H1 (cell line): ENCODE measurements around the gene SH3YL1. TPM values are rescaled to one million over a fixed set of nuclear protein-coding genes. Genes with fewer than 3 reads are reported as not detected.
A peak's percentile ranks its signal among the peaks of the same experiment; 100 is the strongest.

Experiments
- CTCF ChIA-PET: fragments of 300-600 bp; sonication (Branson Sonifier 250); formaldehyde crosslinking; loops from one replicate; lab custom pipeline; 2021; ENCODE audit not compliant: partially characterized antibody; lab: Charles Lee
- POLR2A ChIA-PET: fragments of 300-600 bp; sonication (Branson Sonifier 250); formaldehyde crosslinking; loops from one replicate; lab custom pipeline; 2021; ENCODE audit warnings: inconsistent platforms; ENCODE audit not compliant: partially characterized antibody; lab: Charles Lee
- DNase-seq, 2 experiments: peaks; one replicate each; pipeline versions ENCODE4 v3.0.0 to v3.0.0-alpha.2; 2010 to 2022; ENCODE audit warnings: low spot score in 2 of 2, low read depth in 1 of 2, mixed read lengths in 1 of 2
- FAIRE-seq: peaks from 2 replicates; lab custom pipeline; 2011; peaks lifted over from hg19 to GRCh38; lab: Jason Lieb, UNC
- H2AFZ ChIP-seq: 2 replicates; pipeline ENCODE4 v1.8.1; 2012; ENCODE audit warnings: low read length, inconsistent platforms
- H2AK5ac ChIP-seq: 2 replicates; pipeline ENCODE4 v1.6.1; 2013; ENCODE audit warnings: low read depth, low read length
- H2BK120ac ChIP-seq: replicated peaks from 2 replicates; pipeline ENCODE3; 2013; ENCODE audit warnings: low read depth, low read length, inconsistent platforms
- H2BK12ac ChIP-seq: 2 replicates; pipeline ENCODE4 v1.6.1; 2013; ENCODE audit warnings: low read depth, low read length
- H2BK15ac ChIP-seq: 2 replicates; pipeline ENCODE4 v1.6.1; 2013; ENCODE audit warnings: low read length
- H2BK20ac ChIP-seq: 2 replicates; pipeline ENCODE4 v1.6.1; 2013; ENCODE audit warnings: low read length
- H2BK5ac ChIP-seq: 2 replicates; pipeline ENCODE4 v1.6.1; 2013; ENCODE audit warnings: low read depth, low read length
- H3K14ac ChIP-seq: 2 replicates; pipeline ENCODE4 v1.6.1; 2013; ENCODE audit warnings: inconsistent platforms; ENCODE audit not compliant: insufficient read length
- H3K18ac ChIP-seq: 2 replicates; pipeline ENCODE4 v1.6.1; 2013; ENCODE audit warnings: low read length; ENCODE audit errors: extremely low read depth
- H3K23ac ChIP-seq: 2 replicates; pipeline ENCODE4 v1.6.1; 2013; ENCODE audit warnings: inconsistent platforms; ENCODE audit not compliant: insufficient read length
- H3K23me2 ChIP-seq: 2 replicates; pipeline ENCODE4 v1.6.1; 2013; ENCODE audit warnings: low read depth, low read length
- H3K27ac ChIP-seq: 2 replicates; pipeline ENCODE4 v1.6.1; 2011; ENCODE audit warnings: low read depth, low read length, inconsistent platforms
- H3K27me3 ChIP-seq, 4 experiments: replicated peaks in 1 of 4; 1 replicate in 1 of 4; 2 replicates in 3 of 4; pipeline versions ENCODE4 v1.6.1 to v1.8.1; 2011 to 2013; ENCODE audit warnings: low read length in 3 of 4, mild to moderate bottlenecking in 3 of 4, inconsistent platforms in 2 of 4, mixed read lengths in 2 of 4, moderate library complexity in 1 of 4; ENCODE audit not compliant: control insufficient read depth in 3 of 4, insufficient read depth in 3 of 4; ENCODE audit errors: extremely low read depth in 1 of 4
- H3K36me3 ChIP-seq, 4 experiments: 2 replicates each; pipeline versions ENCODE4 v1.6.1 to v1.8.1; 2011 to 2013; ENCODE audit warnings: mild to moderate bottlenecking in 4 of 4, low read length in 3 of 4, moderate library complexity in 2 of 4, control low read depth in 1 of 4, inconsistent platforms in 1 of 4; ENCODE audit not compliant: insufficient read depth in 4 of 4, control insufficient read depth in 2 of 4
- H3K4ac ChIP-seq: replicated peaks from 2 replicates; pipeline ENCODE3; 2013; ENCODE audit warnings: low read length, low read depth, mixed read lengths, inconsistent platforms; ENCODE audit not compliant: insufficient read length
- H3K4me1 ChIP-seq, 4 experiments: replicated peaks in 1 of 4; 1 replicate in 1 of 4; 2 replicates in 3 of 4; pipeline versions ENCODE4 v1.6.1 to v1.8.1; 2011 to 2013; ENCODE audit warnings: low read length in 3 of 4, inconsistent platforms in 2 of 4, mixed read lengths in 1 of 4; ENCODE audit not compliant: insufficient read depth in 4 of 4, control insufficient read depth in 3 of 4
- H3K4me2 ChIP-seq, 2 experiments: 2 replicates each; pipeline versions ENCODE4 v1.6.1 to v1.8.1; 2011 to 2013; ENCODE audit warnings: low read depth in 2 of 2, low read length in 2 of 2, control low read depth in 1 of 2, inconsistent platforms in 1 of 2, mild to moderate bottlenecking in 1 of 2; ENCODE audit not compliant: insufficient read depth in 1 of 2
- H3K4me3 ChIP-seq, 4 experiments: fragments of 200-600, 300-600 bp in 1 of 4; sonication (generic), shearing (Covaris generic), sonication (Bioruptor Twin) in 1 of 4; 2 replicates each; pipeline versions ENCODE4 v1.5.1 to v1.8.1; 2011 to 2016; ENCODE audit warnings: low read length in 4 of 4, low read depth in 3 of 4, control low read depth in 2 of 4, inconsistent platforms in 2 of 4, mild to moderate bottlenecking in 2 of 4, mixed read lengths in 1 of 4, moderate library complexity in 1 of 4; ENCODE audit not compliant: insufficient read depth in 2 of 4; ENCODE audit errors: extremely low read depth in 1 of 4
- H3K56ac ChIP-seq: replicated peaks from 2 replicates; pipeline ENCODE3; 2013; ENCODE audit warnings: low read depth, mild to moderate bottlenecking, mixed read lengths, low read length, inconsistent platforms; ENCODE audit not compliant: insufficient read length
- H3K79me1 ChIP-seq: 2 replicates; pipeline ENCODE4 v1.6.1; 2013; ENCODE audit warnings: low read depth, low read length, control low read depth
- H3K79me2 ChIP-seq, 2 experiments: 2 replicates each; pipeline versions ENCODE4 v1.6.1 to v1.8.1; 2012 to 2013; ENCODE audit warnings: low read length in 2 of 2, mild to moderate bottlenecking in 2 of 2, inconsistent platforms in 1 of 2; ENCODE audit not compliant: insufficient read depth in 2 of 2, control insufficient read depth in 1 of 2
- H3K9ac ChIP-seq, 4 experiments: replicated peaks in 1 of 4; 1 replicate in 1 of 4; 2 replicates in 3 of 4; pipeline versions ENCODE4 v1.6.1 to v1.8.1; 2011 to 2013; ENCODE audit warnings: low read depth in 3 of 4, low read length in 3 of 4, control low read depth in 2 of 4, mild to moderate bottlenecking in 2 of 4, moderate library complexity in 2 of 4, inconsistent platforms in 1 of 4; ENCODE audit errors: extremely low read depth in 1 of 4
- H3K9me3 ChIP-seq, 2 experiments: 2 replicates each; pipeline versions ENCODE4 v1.6.1 to v1.8.1; 2012 to 2013; ENCODE audit warnings: mild to moderate bottlenecking in 2 of 2, moderate library complexity in 2 of 2, control low read depth in 1 of 2, inconsistent platforms in 1 of 2, low read depth in 1 of 2, low read length in 1 of 2, mixed read lengths in 1 of 2; ENCODE audit not compliant: insufficient read depth in 2 of 2
- H4K20me1 ChIP-seq, 2 experiments: replicated peaks in 1 of 2; 2 replicates each; pipeline versions ENCODE3 to v1.8.1; 2011 to 2013; ENCODE audit warnings: inconsistent platforms in 2 of 2, low read length in 2 of 2, mild to moderate bottlenecking in 1 of 2; ENCODE audit not compliant: insufficient read depth in 2 of 2, control insufficient read depth in 1 of 2
- H4K5ac ChIP-seq: 2 replicates; pipeline ENCODE4 v1.6.1; 2013; ENCODE audit warnings: low read length, low read depth, mixed read lengths, inconsistent platforms; ENCODE audit not compliant: insufficient read length
- H4K8ac ChIP-seq: 2 replicates; pipeline ENCODE4 v1.8.0; 2013; ENCODE audit warnings: mild to moderate bottlenecking, moderate library complexity, low read length, inconsistent platforms; ENCODE audit not compliant: insufficient read depth; ENCODE audit errors: extremely low read depth
- H4K91ac ChIP-seq: replicated peaks from 2 replicates; pipeline ENCODE3; 2013; ENCODE audit warnings: low read length, mixed read lengths, inconsistent platforms; ENCODE audit not compliant: insufficient read length
- BRCA1 ChIP-seq: IDR thresholded peaks from 2 replicates; pipeline ENCODE4 v1.6.1; 2012; ENCODE audit warnings: low read depth, low read length, improper control_type of control experiment
- CHD1 ChIP-seq: IDR thresholded peaks from 2 replicates; pipeline ENCODE4 v1.6.1; 2012; ENCODE audit warnings: low read depth, low read length, improper control_type of control experiment
- FOSL1 ChIP-seq: IDR thresholded peaks from 2 replicates; pipeline ENCODE4 v1.6.1; 2011; ENCODE audit warnings: mild to moderate bottlenecking, low read depth, low read length, moderate library complexity; ENCODE audit not compliant: insufficient read depth
- HDAC2 ChIP-seq, 2 experiments: fragments of 300-600 bp in 1 of 2; sonication (generic) in 1 of 2; IDR thresholded peaks; 2 replicates each; pipeline ENCODE4 v1.6.1; 2011 to 2012; ENCODE audit warnings: low read depth in 2 of 2, low read length in 2 of 2, mild to moderate bottlenecking in 2 of 2, moderate library complexity in 2 of 2, borderline replicate concordance in 1 of 2, inconsistent platforms in 1 of 2
- JUN ChIP-seq: IDR thresholded peaks from 2 replicates; pipeline ENCODE4 v1.6.1; 2011; ENCODE audit warnings: low read depth, mild to moderate bottlenecking, improper control_type of control experiment, low read length
- KDM1A ChIP-seq: fragments of 200-600, 300-600 bp; sonication (generic); IDR thresholded peaks from 2 replicates; pipeline ENCODE4 v1.7.1; 2016; ENCODE audit warnings: mild to moderate bottlenecking, low read length, borderline replicate concordance
- NANOG ChIP-seq: IDR thresholded peaks from 2 replicates; pipeline ENCODE4 v1.6.1; 2011; ENCODE audit warnings: low read length, low read depth, mild to moderate bottlenecking, inconsistent platforms; ENCODE audit not compliant: insufficient read depth, poor library complexity, severe bottlenecking
- POLR2AphosphoS5 ChIP-seq: IDR thresholded peaks from 2 replicates; pipeline ENCODE4 v1.6.1; 2011; ENCODE audit warnings: low read depth, low read length
- SIN3A ChIP-seq, 2 experiments: IDR thresholded peaks in 1 of 2; conservative IDR thresholded peaks in 1 of 2; 2 replicates each; pipeline ENCODE4 v1.6.1; 2011 to 2012; ENCODE audit warnings: low read length in 2 of 2, improper control_type of control experiment in 1 of 2, low read depth in 1 of 2, mild to moderate bottlenecking in 1 of 2
- WGBS, 2 experiments: shearing (Covaris generic) in 1 of 2; methylation state at CpG; one replicate each; pipeline versions ENCODE4 v1.1.6 to v1.1.7; 2013 to 2015; ENCODE audit warnings: low lambda C conversion rate in 2 of 2, mixed read lengths in 2 of 2, inconsistent platforms in 1 of 2, low coverage in 1 of 2, missing lambda C conversion rate in 1 of 2; ENCODE audit not compliant: insufficient replicate concordance in 2 of 2, insufficient coverage in 1 of 2, insufficient read length in 1 of 2; ENCODE audit errors: extremely low coverage in 1 of 2, missing lambda C conversion rate in 1 of 2; 5-methylcytosine and 5-hydroxymethylcytosine counted together
- polyA plus RNA-seq, 7 experiments: library from polyadenylated mRNA; depleted of rRNA in 3 of 7; stranded (reverse) in 5 of 7; unstranded in 2 of 7; fragments of >200 nt in 5 of 7; fragments of 200-250 nt in 2 of 7; gene quantifications; 1 replicate in 5 of 7; 2 replicates in 1 of 7; 4 replicates in 1 of 7; pipeline versions ENCODE4 v1.2.1 to v1.2.3, GENCODE V29; 2011 to 2013; ENCODE audit warnings: missing spikeins in 2 of 7, mixed read lengths in 2 of 7
- total RNA-seq: library from RNA; stranded (reverse); fragmentation: NEBNext Ultra II Directional; extraction: Animal tissue kit (Norgen Biotek cat#: 25700); gene quantifications from 2 replicates; pipeline ENCODE4 v1.2.1, GENCODE V29; 2021
- TF ChIP-seq, protein P1 (sequence below): IDR thresholded peaks from 2 replicates; pipeline ENCODE4 v1.6.1; 2011; ENCODE audit warnings: low read length, improper control_type of control experiment

Gene SH3YL1
- total and polyA plus RNA-seq, 2 of the 8 experiments (the other 6 are each of a cell fraction or from before 2014, with no cell fraction given): 13.6 to 37.2 TPM

DNA sequence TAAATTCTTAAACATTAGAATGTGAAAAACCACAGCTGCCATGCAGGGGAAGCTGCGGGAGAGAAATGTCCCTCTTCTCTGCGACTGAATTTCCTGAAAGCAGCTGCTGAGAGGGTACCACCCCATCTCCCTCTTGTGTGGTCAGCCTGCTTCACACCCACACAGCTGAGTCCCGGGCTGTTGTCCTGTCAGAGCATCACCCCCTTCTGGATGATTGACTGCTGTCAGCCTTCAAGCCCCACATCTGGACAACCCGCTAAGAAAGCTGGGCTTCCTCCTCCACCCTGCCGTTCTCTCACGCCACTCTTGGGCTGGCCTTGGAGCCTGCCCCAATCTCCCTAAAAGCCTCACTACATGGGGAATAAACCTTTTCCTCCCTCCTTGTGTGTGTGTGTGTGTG, 26.0 kb downstream of the SH3YL1 start:
- H3K36me3 ChIP-seq: peaks cover 0 to 5% (median 0%) of the 10 kb centered on the region in 4 experiments; a peak in 1 of 8 replicates
- WGBS, 2 experiments: 88% methylated on average over 6 of the region's 6 CpGs; no CpG with 5 or more reads in 1 of the 2 experiments
- no peaks in the 10 kb centered on the region for H3K23me2 ChIP-seq
- no peaks in the 10 kb centered on the region; the same call in 1 of the 2 replicates for H3K79me1 ChIP-seq
- TF ChIP-seq NANOG: no peak
- no peak for TF ChIP-seq SIN3A (conservative IDR thresholded peaks at IDR 0.05 in 1 of 2, IDR thresholded peaks at IDR 0.05 in 1 of 2; ENCODE audit: low read depth in 1 of 2, low read length in 2 of 2)
- no peak for TF ChIP-seq KDM1A
- TF ChIP-seq POLR2AphosphoS5: no peak
- no peak for TF ChIP-seq JUN
- TF ChIP-seq HDAC2 (IDR thresholded peaks at IDR 0.05; ENCODE audit: borderline replicate concordance in 1 of 2, low read depth in 2 of 2, low read length in 2 of 2): no peak
- no peak for TF ChIP-seq CHD1
- no peak for TF ChIP-seq BRCA1
- no peak for TF ChIP-seq FOSL1
- TF ChIP-seq, protein P1, sequence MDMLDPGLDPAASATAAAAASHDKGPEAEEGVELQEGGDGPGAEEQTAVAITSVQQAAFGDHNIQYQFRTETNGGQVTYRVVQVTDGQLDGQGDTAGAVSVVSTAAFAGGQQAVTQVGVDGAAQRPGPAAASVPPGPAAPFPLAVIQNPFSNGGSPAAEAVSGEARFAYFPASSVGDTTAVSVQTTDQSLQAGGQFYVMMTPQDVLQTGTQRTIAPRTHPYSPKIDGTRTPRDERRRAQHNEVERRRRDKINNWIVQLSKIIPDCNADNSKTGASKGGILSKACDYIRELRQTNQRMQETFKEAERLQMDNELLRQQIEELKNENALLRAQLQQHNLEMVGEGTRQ: no peak
- no peak overlapping the region for H2AFZ ChIP-seq
- H3K9ac ChIP-seq: no peak overlapping the region
- no peak overlapping the region for H4K8ac ChIP-seq
- H3K4me1 ChIP-seq: peaks cover 0 to 3% (median 2%) of the 10 kb centered on the region in 4 experiments; a peak in 4 of 7 replicates
- CTCF ChIA-PET: interaction anchor here (0.6 to 5.4 kb wide), 8 partner anchors 10 to 1308 kb away, joined by 3 to 38 read pairs (median 3); no protein-coding TSS in a partner anchor
- no peak overlapping the region for H2BK12ac ChIP-seq
- H3K4ac ChIP-seq: peak overlapping the region; percentile 59
- no peaks in the 10 kb centered on the region for H3K9me3 ChIP-seq
- POLR2A ChIA-PET: interaction anchor here (0.7 to 1.1 kb wide), 3 partner anchors 14 to 1256 kb away, joined by 3 read pairs; no protein-coding TSS in a partner anchor
- no peak overlapping the region for H3K23ac ChIP-seq
- no peak overlapping the region for H3K14ac ChIP-seq
- no peak overlapping the region for H3K4me2 ChIP-seq
- no peak overlapping the region for H4K5ac ChIP-seq
- no peak overlapping the region for H3K4me3 ChIP-seq
- no peak overlapping the region for H4K91ac ChIP-seq
- H3K18ac ChIP-seq: no peak overlapping the region
- no peak overlapping the region for H2BK15ac ChIP-seq
- H2BK5ac ChIP-seq: no peak overlapping the region
- no peaks in the 10 kb centered on the region for H3K27me3 ChIP-seq
- no peak overlapping the region for H2BK20ac ChIP-seq
- H3K27ac ChIP-seq: no peak overlapping the region
- no peak overlapping the region for H3K56ac ChIP-seq
- no peaks in the 10 kb centered on the region for H4K20me1 ChIP-seq
- no peak for DNase-seq
- H3K79me2 ChIP-seq: no peaks in the 10 kb centered on the region
- no peak overlapping the region for H2AK5ac ChIP-seq
- H2BK120ac ChIP-seq: no peak overlapping the region
- FAIRE-seq: no peak
